GM23338 (cell line): Measurements from ENCODE around the gene ADIRF. TPM values are rescaled to one million over a fixed set of nuclear protein-coding genes. Genes with fewer than 3 reads are reported as not detected.

Experiments
- ATAC-seq: fragments of 200-7000 bp; cut with Tn5 transposase; 3 replicates; pipeline ENCODE4 v1.9.1; 2020
- DNase-seq: peaks from one replicate; pipeline ENCODE4 v3.0.0-alpha.2; 2015; ENCODE audit warnings: low spot score
- H2AFZ ChIP-seq: fragments of 200-600 bp; sonication (generic); 2 replicates; pipeline ENCODE4 v1.8.0; 2016; ENCODE audit warnings: antibody characterized with exemption, mild to moderate bottlenecking, moderate library complexity
- H3F3A ChIP-seq: fragments of 200-600 bp; sonication (generic); replicated peaks from 2 replicates; pipeline ENCODE4 v1.8.0; 2017; ENCODE audit warnings: antibody characterized with exemption, mixed run types, low read depth
- H3K27ac ChIP-seq: fragments of 200-600 bp; sonication (generic); 2 replicates; pipeline ENCODE4 v1.6.1; 2016; ENCODE audit warnings: low read depth
- H3K27me3 ChIP-seq: fragments of 200-600 bp; sonication (generic); 2 replicates; pipeline ENCODE4 v1.8.0; 2016; ENCODE audit warnings: mild to moderate bottlenecking, mixed run types, moderate library complexity; ENCODE audit not compliant: insufficient read depth
- H3K36me3 ChIP-seq: fragments of 200-600 bp; sonication (generic); 2 replicates; pipeline ENCODE4 v1.8.0; 2016; ENCODE audit warnings: mild to moderate bottlenecking; ENCODE audit not compliant: insufficient read depth
- H3K4me1 ChIP-seq: fragments of 200-600 bp; sonication (generic); 2 replicates; pipeline ENCODE4 v1.8.0; 2016; ENCODE audit warnings: mild to moderate bottlenecking, moderate library complexity; ENCODE audit not compliant: insufficient read depth
- H3K4me2 ChIP-seq: fragments of 200-600 bp; sonication (generic); 2 replicates; pipeline ENCODE4 v1.7.1; 2017; ENCODE audit warnings: mixed run types
- H3K4me3 ChIP-seq: fragments of 200-600 bp; sonication (generic); 2 replicates; pipeline ENCODE4 v1.6.1; 2016; ENCODE audit warnings: mixed run types
- H3K79me2 ChIP-seq: fragments of 200-600 bp; sonication (generic); replicated peaks from 2 replicates; pipeline ENCODE4 v1.8.0; 2017; ENCODE audit warnings: mild to moderate bottlenecking; ENCODE audit not compliant: insufficient read depth
- H3K9me2 ChIP-seq: fragments of 200-600 bp; sonication (generic); 2 replicates; pipeline ENCODE4 v1.8.0; 2017; ENCODE audit not compliant: insufficient read depth
- H4K20me1 ChIP-seq: fragments of 200-600 bp; sonication (generic); replicated peaks from 2 replicates; pipeline ENCODE4 v1.8.0; 2017; ENCODE audit warnings: mild to moderate bottlenecking; ENCODE audit not compliant: insufficient read depth
- H3K27ac Mint-ChIP-seq: 2 replicates; pipeline ENCODE4 v1.8.0; 2020; ENCODE audit warnings: inconsistent platforms, mild to moderate bottlenecking, moderate library complexity, mixed read lengths
- H3K27me3 Mint-ChIP-seq: 3 replicates; pipeline ENCODE4 v1.8.0; 2022; ENCODE audit warnings: low read depth, mild to moderate bottlenecking, moderate library complexity, mixed read lengths, inconsistent platforms; ENCODE audit not compliant: insufficient read depth, poor library complexity
- H3K36me3 Mint-ChIP-seq: 3 replicates; pipeline ENCODE4 v1.8.0; 2021; ENCODE audit warnings: low read depth, mild to moderate bottlenecking, inconsistent platforms, moderate library complexity, mixed read lengths
- H3K4me1 Mint-ChIP-seq: 3 replicates; pipeline ENCODE4 v1.8.0; 2020; ENCODE audit warnings: mild to moderate bottlenecking, inconsistent platforms, mixed read lengths
- H3K4me3 Mint-ChIP-seq: 3 replicates; pipeline ENCODE4 v1.8.0; 2021; ENCODE audit warnings: moderate library complexity, mild to moderate bottlenecking, inconsistent platforms, mixed read lengths
- H3K9me3 Mint-ChIP-seq: 3 replicates; pipeline ENCODE4 v1.8.0; 2020; ENCODE audit warnings: moderate library complexity, mild to moderate bottlenecking, inconsistent platforms, mixed read lengths
- CTCF ChIP-seq, 2 experiments: fragments of 200-600 bp in 1 of 2; sonication (generic) in 1 of 2; conservative IDR thresholded peaks; 2 replicates each; pipeline versions ENCODE4 v1.5.1 to v1.6.1; 2016 to 2017; ENCODE audit warnings: antibody characterized with exemption in 2 of 2, low read depth in 2 of 2, mild to moderate bottlenecking in 2 of 2, moderate library complexity in 1 of 2
- EZH2 ChIP-seq: fragments of 200-600 bp; sonication (generic); IDR thresholded peaks from one replicate; pipeline ENCODE4 v1.8.0; 2017; ENCODE audit warnings: antibody characterized with exemption, mild to moderate bottlenecking, low read depth; ENCODE audit not compliant: unreplicated experiment
- JUNB ChIP-seq: IDR thresholded peaks from one replicate; pipeline ENCODE4 v1.6.1; 2016; ENCODE audit warnings: antibody characterized with exemption; ENCODE audit not compliant: unreplicated experiment
- POLR2AphosphoS5 ChIP-seq: IDR thresholded peaks from 2 replicates; pipeline ENCODE4 v1.6.1; 2016; ENCODE audit warnings: antibody characterized with exemption, low read depth
- STAT1 ChIP-seq: IDR thresholded peaks from one replicate; pipeline ENCODE4 v1.6.1; 2016; ENCODE audit warnings: antibody characterized with exemption; ENCODE audit not compliant: unreplicated experiment
- ZNF114 ChIP-seq: fragments of 250-450 bp; sonication (Bioruptor Pico); IDR thresholded peaks from 2 replicates; pipeline ENCODE4 v1.5.0; 2020; ENCODE audit warnings: mild to moderate bottlenecking, moderate library complexity
- ZNF331 ChIP-seq: fragments of 250-450 bp; sonication (Bioruptor Pico); IDR thresholded peaks from 2 replicates; pipeline ENCODE4 v1.5.0; 2020; ENCODE audit warnings: low read depth, mild to moderate bottlenecking, moderate library complexity
- polyA plus RNA-seq: library from polyadenylated mRNA; unstranded; fragments of >200 nt; fragmentation: Nextera tagmentation; extraction: Ambion mirVana; gene quantifications from 2 replicates; pipeline ENCODE4 v1.2.1, GENCODE V29; 2016
- total RNA-seq: library from RNA; depleted of rRNA; stranded (reverse); fragments of >200 nt; shearing (Covaris generic); gene quantifications from 2 replicates; pipeline ENCODE4 v1.2.3, GENCODE V29; 2014
- TF ChIP-seq, protein P1 (sequence below): IDR thresholded peaks from one replicate; pipeline ENCODE4 v1.6.1; 2018; ENCODE audit warnings: antibody characterized with exemption; ENCODE audit not compliant: unreplicated experiment
- TF ChIP-seq, protein P2 (sequence below): IDR thresholded peaks from 2 replicates; pipeline ENCODE4 v1.6.1; 2016; ENCODE audit warnings: antibody characterized with exemption

ADIRF gene
- total and polyA plus RNA-seq, 2 experiments from 2014 or later, result 1.7 TPM; not detected in 1

DNA sequence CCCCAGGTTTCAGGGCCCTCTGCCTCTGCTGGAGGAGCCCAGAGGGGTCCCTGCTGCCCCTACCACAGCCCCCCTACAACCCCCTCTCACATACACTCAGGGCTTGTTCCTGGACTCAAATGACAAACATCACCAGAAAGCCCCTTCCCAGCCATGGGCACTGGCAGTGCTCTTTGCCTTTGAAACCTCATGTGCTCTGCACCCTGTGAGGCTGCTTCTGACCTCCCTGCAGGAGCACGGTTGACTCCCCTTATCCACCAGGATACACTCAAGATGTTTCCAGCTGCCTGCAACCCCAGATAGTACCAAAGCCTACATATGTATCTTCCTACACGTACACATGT lies 3.5 kb upstream of the ADIRF start:
- Mint-ChIP-seq H3K36me3 (no peaks in the 10 kb centered on the region), H3K4me1 (peaks cover 38% of the 10 kb centered on the region), H3K4me3 (no peak overlapping the region), H3K27me3 (peaks cover 29% of the 10 kb centered on the region), H3K27ac (no peak overlapping the region), H3K9me3 (peaks cover 2% of the 10 kb centered on the region; the same call in 1 of the 3 replicates)
- no peak overlapping the region for H3K4me3 ChIP-seq
- peaks cover 25% of the 10 kb centered on the region for H3K4me1 ChIP-seq
- H2AFZ ChIP-seq, result no peak overlapping the region
- H3K79me2 ChIP-seq, result no peaks in the 10 kb centered on the region
- H3K36me3 ChIP-seq, result no peaks in the 10 kb centered on the region
- H3K9me2 ChIP-seq, result no peaks in the 10 kb centered on the region
- H3F3A ChIP-seq, result peaks cover 4% of the 10 kb centered on the region; the same call in 1 of the 2 replicates
- ATAC-seq, result no peak
- no peak overlapping the region for H3K4me2 ChIP-seq
- no peak overlapping the region for H3K27ac ChIP-seq
- DNase-seq, result no peak
- no peaks in the 10 kb centered on the region for H4K20me1 ChIP-seq
- H3K27me3 ChIP-seq, result peaks cover 24% of the 10 kb centered on the region
- TF ChIP-seq STAT1 (no peak), EZH2 (no peak), CTCF (conservative IDR thresholded peaks at IDR 0.05; ENCODE audit: low read depth in 2 of 2) (no peak), JUNB (no peak), POLR2AphosphoS5 (no peak), ZNF114 (CRISPR knock-in tag) (no peak)

GRCh38 chr10:86965986-86966654 lies 2.2 kb upstream of the ADIRF start:
- no peak overlapping the region for H3K27ac Mint-ChIP-seq
- no peaks in the 10 kb centered on the region for H3K79me2 ChIP-seq

DNA sequence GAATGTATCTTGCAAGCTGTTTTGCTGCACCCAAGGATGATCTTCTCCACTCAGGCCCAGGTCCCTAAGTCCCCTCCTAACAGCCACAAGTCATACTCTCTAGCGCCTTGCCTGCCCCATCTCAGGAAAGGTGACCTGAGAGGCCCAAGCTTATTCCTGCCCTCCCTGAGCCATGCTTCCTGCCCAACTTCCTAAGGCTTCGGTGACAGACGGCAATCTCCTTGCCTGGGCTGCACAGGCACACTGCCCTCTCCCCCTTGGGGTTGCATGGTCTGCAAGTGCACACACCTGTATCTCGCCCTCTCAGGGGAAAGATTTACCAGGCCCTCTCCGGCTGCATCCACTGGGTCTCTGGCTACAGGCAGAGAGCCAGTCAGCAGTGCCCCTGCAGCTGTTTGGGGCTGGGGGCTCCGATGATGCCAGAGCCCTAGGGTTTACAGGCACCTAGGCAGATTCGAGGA lies 771 bp upstream of the ADIRF start:
- TF ChIP-seq STAT1 (no peak), JUNB (no peak), POLR2AphosphoS5 (no peak), ZNF331 (CRISPR knock-in tag) (no peak)
- TF ChIP-seq, protein P1, sequence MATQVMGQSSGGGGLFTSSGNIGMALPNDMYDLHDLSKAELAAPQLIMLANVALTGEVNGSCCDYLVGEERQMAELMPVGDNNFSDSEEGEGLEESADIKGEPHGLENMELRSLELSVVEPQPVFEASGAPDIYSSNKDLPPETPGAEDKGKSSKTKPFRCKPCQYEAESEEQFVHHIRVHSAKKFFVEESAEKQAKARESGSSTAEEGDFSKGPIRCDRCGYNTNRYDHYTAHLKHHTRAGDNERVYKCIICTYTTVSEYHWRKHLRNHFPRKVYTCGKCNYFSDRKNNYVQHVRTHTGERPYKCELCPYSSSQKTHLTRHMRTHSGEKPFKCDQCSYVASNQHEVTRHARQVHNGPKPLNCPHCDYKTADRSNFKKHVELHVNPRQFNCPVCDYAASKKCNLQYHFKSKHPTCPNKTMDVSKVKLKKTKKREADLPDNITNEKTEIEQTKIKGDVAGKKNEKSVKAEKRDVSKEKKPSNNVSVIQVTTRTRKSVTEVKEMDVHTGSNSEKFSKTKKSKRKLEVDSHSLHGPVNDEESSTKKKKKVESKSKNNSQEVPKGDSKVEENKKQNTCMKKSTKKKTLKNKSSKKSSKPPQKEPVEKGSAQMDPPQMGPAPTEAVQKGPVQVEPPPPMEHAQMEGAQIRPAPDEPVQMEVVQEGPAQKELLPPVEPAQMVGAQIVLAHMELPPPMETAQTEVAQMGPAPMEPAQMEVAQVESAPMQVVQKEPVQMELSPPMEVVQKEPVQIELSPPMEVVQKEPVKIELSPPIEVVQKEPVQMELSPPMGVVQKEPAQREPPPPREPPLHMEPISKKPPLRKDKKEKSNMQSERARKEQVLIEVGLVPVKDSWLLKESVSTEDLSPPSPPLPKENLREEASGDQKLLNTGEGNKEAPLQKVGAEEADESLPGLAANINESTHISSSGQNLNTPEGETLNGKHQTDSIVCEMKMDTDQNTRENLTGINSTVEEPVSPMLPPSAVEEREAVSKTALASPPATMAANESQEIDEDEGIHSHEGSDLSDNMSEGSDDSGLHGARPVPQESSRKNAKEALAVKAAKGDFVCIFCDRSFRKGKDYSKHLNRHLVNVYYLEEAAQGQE, result no peak
- TF ChIP-seq, protein P2, sequence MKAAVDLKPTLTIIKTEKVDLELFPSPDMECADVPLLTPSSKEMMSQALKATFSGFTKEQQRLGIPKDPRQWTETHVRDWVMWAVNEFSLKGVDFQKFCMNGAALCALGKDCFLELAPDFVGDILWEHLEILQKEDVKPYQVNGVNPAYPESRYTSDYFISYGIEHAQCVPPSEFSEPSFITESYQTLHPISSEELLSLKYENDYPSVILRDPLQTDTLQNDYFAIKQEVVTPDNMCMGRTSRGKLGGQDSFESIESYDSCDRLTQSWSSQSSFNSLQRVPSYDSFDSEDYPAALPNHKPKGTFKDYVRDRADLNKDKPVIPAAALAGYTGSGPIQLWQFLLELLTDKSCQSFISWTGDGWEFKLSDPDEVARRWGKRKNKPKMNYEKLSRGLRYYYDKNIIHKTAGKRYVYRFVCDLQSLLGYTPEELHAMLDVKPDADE, result no peak
- peaks cover 48% of the 10 kb centered on the region for H3K4me1 Mint-ChIP-seq
- no peaks in the 10 kb centered on the region for H3K9me3 Mint-ChIP-seq
- no peak for DNase-seq
- 0 out of 3 replicates have a peak overlapping the region, but pooled peaks have one; percentile 21 for H3K4me3 Mint-ChIP-seq
- Histone ChIP-seq H3K27ac (no peak overlapping the region), H3K4me3 (no peak overlapping the region), H3K9me2 (no peaks in the 10 kb centered on the region), H3K79me2 (no peaks in the 10 kb centered on the region), H2AFZ (no peak overlapping the region), H3K4me2 (peak overlapping the region; percentile 71; the same call in 1 of the 2 replicates), H4K20me1 (no peaks in the 10 kb centered on the region), H3K36me3 (no peaks in the 10 kb centered on the region), H3K27me3 (peaks cover 51% of the 10 kb centered on the region), H3K4me1 (peaks cover 28% of the 10 kb centered on the region), H3F3A (peaks cover 7% of the 10 kb centered on the region; the same call in 1 of the 2 replicates)
- peaks cover 1% of the 10 kb centered on the region; the same call in 2 of the 3 replicates for H3K36me3 Mint-ChIP-seq
- H3K27me3 Mint-ChIP-seq, result peaks cover 38% of the 10 kb centered on the region
- no peak overlapping the region for H3K27ac Mint-ChIP-seq
- ATAC-seq, result no peak

More at GRCh38 chr10:86965986-86966654, 2.2 kb upstream of the ADIRF start:
- no peak for TF ChIP-seq JUNB
- DNase-seq (no peak), ATAC-seq (no peak)
- no peaks in the 10 kb centered on the region for H3K36me3 ChIP-seq
- H3F3A ChIP-seq, result peaks cover 7% of the 10 kb centered on the region; the same call in 1 of the 2 replicates
- H3K4me2 ChIP-seq, result peak overlapping the region; percentile 63; the same call in 1 of the 2 replicates
- peaks cover 43% of the 10 kb centered on the region for H3K4me1 Mint-ChIP-seq
- peaks cover 28% of the 10 kb centered on the region for H3K4me1 ChIP-seq
- no peak overlapping the region for H3K27ac ChIP-seq
- H3K9me3 Mint-ChIP-seq, result no peaks in the 10 kb centered on the region
- no peaks in the 10 kb centered on the region for H4K20me1 ChIP-seq
- H3K4me3 Mint-ChIP-seq, result no peak overlapping the region
- peaks cover 31% of the 10 kb centered on the region for H3K27me3 Mint-ChIP-seq
- H2AFZ ChIP-seq, result peak overlapping the region; percentile 90
- no peaks in the 10 kb centered on the region for H3K36me3 Mint-ChIP-seq
- H3K9me2 ChIP-seq, result no peaks in the 10 kb centered on the region
- H3K27me3 ChIP-seq, result peaks cover 37% of the 10 kb centered on the region
- H3K4me3 ChIP-seq, result no peak overlapping the region; the same call in 1 of the 2 replicates
